GM12864 (cell line): ENCODE data around the gene C9orf50.

Experiments used
- DNase-seq: peaks from one replicate; pipeline ENCODE4 v3.0.0-alpha.2; 2011; ENCODE audit warnings: low read depth
- H3K4me3 ChIP-seq: 2 replicates; pipeline ENCODE4 v1.5.1; 2011; ENCODE audit warnings: mild to moderate bottlenecking, low read depth, low read length, control low read depth
- CTCF ChIP-seq: IDR thresholded peaks from 2 replicates; pipeline ENCODE4 v1.5.1; 2011; ENCODE audit warnings: low read depth, mild to moderate bottlenecking, moderate library complexity, low read length, control low read depth, inconsistent platforms; ENCODE audit errors: missing control alignments

The C9orf50 gene

DNA sequence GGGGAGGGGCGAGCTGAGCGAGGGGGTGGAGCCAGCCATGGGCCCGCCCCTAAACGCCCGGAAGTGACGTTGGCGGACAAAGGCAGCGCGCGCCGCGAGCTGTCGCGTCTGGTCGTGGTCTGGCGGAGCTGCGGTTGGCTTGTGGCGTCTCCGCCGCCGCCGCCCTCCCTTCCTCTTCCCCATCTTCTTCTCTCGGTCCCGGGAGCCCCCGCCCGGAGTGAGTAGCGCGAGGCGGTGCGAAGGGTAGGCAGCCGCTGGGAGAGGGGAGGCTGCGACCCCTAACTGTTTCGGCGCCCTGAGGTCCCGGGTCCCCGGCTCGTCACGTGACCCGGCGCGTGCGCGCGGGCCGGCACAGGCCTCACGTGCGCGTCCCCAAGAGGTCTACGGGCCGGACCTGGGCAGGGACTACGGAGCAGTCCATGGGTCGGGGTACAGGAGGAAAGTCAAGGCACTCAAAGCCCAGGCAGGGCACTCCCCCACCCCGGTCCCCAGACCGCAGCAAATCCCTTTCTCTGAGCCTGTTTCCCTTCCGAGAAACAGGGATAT, 5.3 kb upstream of the C9orf50 start, which contains the start of gene NTMT1:
Gene NTMT1 (plus strand): TSS at position 85 of the 546 bp plus-strand sequence. CDS start 6,541 bp downstream, outside the sequence.
- DNase-seq, result no peak
- H3K4me3 ChIP-seq, result peak within 1 kb of the TSS; percentile 88
- no peak for TF ChIP-seq CTCF

DNA sequence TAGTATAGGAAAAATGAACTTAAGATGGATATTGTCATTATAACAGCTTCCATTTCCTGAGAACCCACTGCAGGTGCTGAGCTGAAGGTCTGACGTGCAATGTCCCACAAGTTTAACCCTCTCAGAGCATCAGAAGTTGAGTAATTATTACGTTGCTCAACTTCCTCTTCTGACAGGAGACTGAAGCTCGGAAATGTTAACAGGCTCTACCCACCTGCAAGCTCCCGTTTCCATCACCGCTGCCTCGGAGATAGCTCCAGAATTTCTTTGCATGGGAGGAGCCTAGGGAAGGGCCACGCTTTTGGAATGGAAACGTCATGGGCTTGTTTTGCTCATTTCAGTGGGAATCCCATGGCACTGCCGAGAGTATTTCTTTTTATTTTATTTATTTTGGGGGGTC, 4.0 kb upstream of the C9orf50 start:
- no peak overlapping the region for H3K4me3 ChIP-seq
- no peak for TF ChIP-seq CTCF
- DNase-seq, result no peak

- no peak overlapping the region for H3K4me3 ChIP-seq
- DNase-seq, result no peak
- TF ChIP-seq CTCF, result peak; percentile 88
Measured at GRCh38 chr9:129624168-129624759, 3.4 kb upstream of the C9orf50 start.

GRCh38 chr9:129623331-129623730, 2.4 kb upstream of the C9orf50 start:
- no peak for TF ChIP-seq CTCF
- H3K4me3 ChIP-seq, result no peak overlapping the region
- no peak for DNase-seq

GRCh38 chr9:129619787-129620668, 873 bp downstream of the C9orf50 start:
- TF ChIP-seq CTCF, result no peak
- DNase-seq, result no peak
- H3K4me3 ChIP-seq, result no peak overlapping the region

DNA sequence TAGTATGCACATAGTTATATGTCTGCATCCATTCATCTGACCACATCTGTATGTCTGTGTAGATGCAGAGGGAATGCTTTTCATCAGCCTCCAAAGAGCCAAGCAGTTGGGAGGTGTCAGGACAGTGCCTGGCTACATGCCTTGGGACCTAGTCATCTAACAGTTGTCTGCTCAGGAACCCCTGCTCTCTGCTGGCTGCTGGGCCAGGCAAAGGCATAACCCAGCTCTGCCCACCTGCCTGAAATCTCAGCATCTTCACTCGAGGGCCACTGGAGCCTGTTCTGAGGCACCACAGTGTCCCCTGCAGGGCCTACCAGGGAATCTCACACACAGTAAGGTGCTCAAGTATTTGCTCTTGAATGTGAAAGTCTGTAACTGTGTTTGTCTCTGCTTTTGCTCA, 3.7 kb downstream of the C9orf50 start:
- DNase-seq, result no peak
- peak; percentile 47 for TF ChIP-seq CTCF
- H3K4me3 ChIP-seq, result no peak overlapping the region
